ENCODE data around the gene THEM5. TPM values are rescaled to one million over a fixed set of nuclear protein-coding genes. Genes with fewer than 3 reads are reported as not detected.
"Not testable (repeated sequence)": the region's sequence is repeated elsewhere in the genome, so short reads cannot be mapped to it uniquely, and the experiment has no call there.

The THEM5 gene, protein sequence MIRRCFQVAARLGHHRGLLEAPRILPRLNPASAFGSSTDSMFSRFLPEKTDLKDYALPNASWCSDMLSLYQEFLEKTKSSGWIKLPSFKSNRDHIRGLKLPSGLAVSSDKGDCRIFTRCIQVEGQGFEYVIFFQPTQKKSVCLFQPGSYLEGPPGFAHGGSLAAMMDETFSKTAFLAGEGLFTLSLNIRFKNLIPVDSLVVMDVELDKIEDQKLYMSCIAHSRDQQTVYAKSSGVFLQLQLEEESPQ
- not detected in 2 replicates for total RNA-seq (2012; rRNA removed)

DNA sequence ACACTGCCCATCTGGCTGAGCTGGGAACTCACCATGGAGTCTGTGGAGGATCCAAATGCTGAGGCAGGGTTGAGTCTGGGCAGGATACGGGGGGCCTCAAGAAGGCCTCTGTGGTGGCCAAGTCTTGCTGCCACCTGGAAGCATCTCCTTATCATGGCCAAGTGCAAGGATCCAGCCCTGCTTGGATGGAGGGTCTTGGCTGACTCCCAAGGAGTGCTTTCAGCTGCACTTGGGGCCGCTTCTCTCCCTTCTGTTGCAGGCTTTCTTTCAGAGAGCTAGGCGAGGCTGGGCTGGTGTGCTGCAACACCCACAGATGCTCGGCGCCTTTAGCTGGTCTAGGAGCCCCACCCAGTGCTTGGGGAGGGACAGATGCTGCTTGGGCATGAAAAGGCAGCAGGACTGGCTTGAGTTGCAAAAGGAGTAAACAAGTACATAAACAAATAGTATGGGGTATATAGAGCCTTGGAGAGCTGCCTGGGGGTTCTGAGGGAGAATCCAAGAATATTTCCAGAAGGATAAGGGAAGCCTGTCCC, at the start of gene THEM5:
Gene THEM5, minus strand, starts transcription at position 302 of the 533 bp plus-strand sequence. Its CDS starts 147 bp downstream, at position 155.
- no peak within 1 kb of the TSS for H3K4me3 ChIP-seq (ENCODE audit: low read length)
- no peaks in the 10 kb centered on the region for H3K9me3 ChIP-seq (replicated peaks; ENCODE audit: low read length)
- peaks cover 53% of the 10 kb centered on the region for H3K27me3 ChIP-seq (ENCODE audit: control insufficient read depth, insufficient read depth, low read length)
- no peak within 1 kb of the TSS for H3K4me2 ChIP-seq (ENCODE audit: low read length)
- no peak within 1 kb of the TSS for H3K9ac ChIP-seq (ENCODE audit: low read depth, low read length)
- H3K36me3 ChIP-seq (ENCODE audit: insufficient read depth, low read length) = no peaks in the 10 kb centered on the region
- H3K4me1 ChIP-seq (ENCODE audit: control insufficient read depth, insufficient read depth, low read length) = no peaks in the 10 kb centered on the region

DNA sequence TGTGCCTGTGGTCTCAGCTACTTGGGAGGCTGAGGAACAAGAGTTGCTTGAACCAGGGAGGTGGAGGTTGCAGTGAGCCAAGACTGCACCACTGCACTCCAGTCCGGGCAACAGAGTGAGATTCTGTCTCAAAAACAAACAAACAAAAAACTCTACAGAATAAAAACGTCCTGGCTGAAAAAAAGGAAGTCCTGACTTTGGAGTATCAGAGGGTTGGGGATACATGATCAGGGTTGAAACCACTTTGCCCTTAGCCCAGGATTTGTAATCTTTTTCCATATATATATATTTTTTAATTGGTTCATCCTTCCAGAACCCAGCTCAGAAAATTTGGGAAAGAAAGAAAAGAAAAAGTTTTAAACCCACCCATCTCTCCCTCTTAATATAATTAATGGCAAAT, 49.3 kb upstream of the THEM5 start:
- Histone ChIP-seq H3K4me3 (ENCODE audit: low read length) (no peak overlapping the region), H3K9ac (ENCODE audit: low read depth, low read length) (no peak overlapping the region), H3K27me3 (ENCODE audit: control insufficient read depth, insufficient read depth, low read length) (no peaks in the 10 kb centered on the region), H3K9me3 (replicated peaks; ENCODE audit: low read length) (peaks cover 8% of the 10 kb centered on the region), H3K36me3 (ENCODE audit: insufficient read depth, low read length) (no peaks in the 10 kb centered on the region), H3K4me1 (ENCODE audit: control insufficient read depth, insufficient read depth, low read length) (peaks cover 13% of the 10 kb centered on the region), H3K4me2 (ENCODE audit: low read length) (no peak overlapping the region)

DNA sequence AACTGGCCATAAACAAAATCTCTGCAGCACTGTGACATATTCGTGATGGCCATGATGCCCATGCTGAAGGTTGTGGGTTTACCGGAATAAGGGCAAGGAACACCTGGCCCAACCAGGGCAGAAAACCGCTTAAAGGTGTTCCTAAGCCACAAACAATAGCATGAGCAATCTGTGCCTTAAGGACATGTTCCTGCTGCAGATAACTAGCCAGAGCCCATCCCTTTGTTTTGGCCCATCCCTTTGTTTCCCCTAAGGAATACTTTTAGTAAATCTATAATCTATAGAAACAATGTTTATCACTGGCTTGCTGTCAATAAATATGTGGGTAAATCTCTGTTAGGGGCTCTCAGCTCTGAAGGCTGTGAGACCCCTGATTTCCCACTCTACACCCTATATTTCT, 47.3 kb upstream of the THEM5 start:
- H3K4me1 ChIP-seq (ENCODE audit: control insufficient read depth, insufficient read depth, low read length) = peaks cover 12% of the 10 kb centered on the region
- not testable (repeated sequence) for H3K9ac ChIP-seq (ENCODE audit: low read depth, low read length); H3K9me3 ChIP-seq (replicated peaks; ENCODE audit: low read length); H3K27me3 ChIP-seq (ENCODE audit: control insufficient read depth, insufficient read depth, low read length); H3K4me2 ChIP-seq (ENCODE audit: low read length); H3K36me3 ChIP-seq (ENCODE audit: insufficient read depth, low read length); H3K4me3 ChIP-seq (ENCODE audit: low read length)

DNA sequence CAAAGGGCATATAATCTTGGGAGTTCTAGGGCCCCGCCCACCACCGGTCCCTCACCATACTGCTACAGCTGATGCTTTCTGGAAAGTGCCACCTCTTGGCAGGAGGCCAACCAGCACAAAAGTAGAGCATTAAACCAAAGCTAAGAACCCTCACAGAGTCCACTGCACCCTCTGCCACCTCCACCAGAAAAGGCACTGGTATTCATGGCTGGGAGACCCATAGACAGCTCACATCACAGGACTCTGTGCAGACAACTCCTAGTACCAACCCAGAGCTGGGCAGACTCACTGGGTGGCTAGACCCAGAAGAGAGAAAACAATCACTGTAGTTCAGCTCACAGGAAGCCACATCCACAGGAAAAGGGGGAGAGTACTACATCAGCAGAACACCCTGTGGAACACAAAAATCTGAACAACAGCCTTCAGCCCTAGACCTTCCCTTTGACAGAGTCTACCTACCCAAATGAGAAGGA, 45.0 kb upstream of the THEM5 start:
- no peaks in the 10 kb centered on the region for H3K4me1 ChIP-seq (ENCODE audit: control insufficient read depth, insufficient read depth, low read length)
- peaks cover 12% of the 10 kb centered on the region for H3K36me3 ChIP-seq (ENCODE audit: insufficient read depth, low read length)
- no peaks in the 10 kb centered on the region for H3K27me3 ChIP-seq (ENCODE audit: control insufficient read depth, insufficient read depth, low read length)
- no peak overlapping the region for H3K4me2 ChIP-seq (ENCODE audit: low read length)
- H3K4me3 ChIP-seq (ENCODE audit: low read length) = no peak overlapping the region
- H3K9me3 ChIP-seq (replicated peaks; ENCODE audit: low read length) = no peaks in the 10 kb centered on the region
- no peak overlapping the region for H3K9ac ChIP-seq (ENCODE audit: low read depth, low read length)

DNA sequence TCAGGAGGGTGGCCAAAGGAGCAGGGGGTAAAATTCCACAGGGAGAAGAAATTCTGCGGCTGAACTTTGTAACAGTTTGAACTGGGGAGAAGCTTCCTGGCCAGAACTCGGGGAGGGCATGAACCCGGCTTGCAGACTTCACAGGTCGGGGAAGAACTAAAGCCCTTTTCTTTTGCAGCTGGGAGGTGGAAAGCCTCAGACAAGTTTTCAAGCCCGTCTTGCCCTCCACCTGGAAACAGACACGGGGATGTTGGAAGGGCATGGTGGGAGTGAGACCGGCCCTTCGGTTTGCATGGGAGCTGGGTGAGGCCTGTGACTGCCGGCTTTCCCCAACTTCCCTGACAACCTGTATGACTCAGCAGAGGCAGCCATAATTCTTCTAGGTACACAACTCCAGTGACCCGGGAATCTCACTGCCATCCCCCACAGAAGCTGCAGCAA, 44.5 kb upstream of the THEM5 start:
- Histone ChIP-seq H3K9ac (ENCODE audit: low read depth, low read length) (no peak overlapping the region), H3K4me1 (ENCODE audit: control insufficient read depth, insufficient read depth, low read length) (peaks cover 4% of the 10 kb centered on the region), H3K36me3 (ENCODE audit: insufficient read depth, low read length) (peaks cover 12% of the 10 kb centered on the region), H3K4me3 (ENCODE audit: low read length) (no peak overlapping the region), H3K9me3 (replicated peaks; ENCODE audit: low read length) (no peaks in the 10 kb centered on the region), H3K4me2 (ENCODE audit: low read length) (no peak overlapping the region), H3K27me3 (ENCODE audit: control insufficient read depth, insufficient read depth, low read length) (no peaks in the 10 kb centered on the region)

DNA sequence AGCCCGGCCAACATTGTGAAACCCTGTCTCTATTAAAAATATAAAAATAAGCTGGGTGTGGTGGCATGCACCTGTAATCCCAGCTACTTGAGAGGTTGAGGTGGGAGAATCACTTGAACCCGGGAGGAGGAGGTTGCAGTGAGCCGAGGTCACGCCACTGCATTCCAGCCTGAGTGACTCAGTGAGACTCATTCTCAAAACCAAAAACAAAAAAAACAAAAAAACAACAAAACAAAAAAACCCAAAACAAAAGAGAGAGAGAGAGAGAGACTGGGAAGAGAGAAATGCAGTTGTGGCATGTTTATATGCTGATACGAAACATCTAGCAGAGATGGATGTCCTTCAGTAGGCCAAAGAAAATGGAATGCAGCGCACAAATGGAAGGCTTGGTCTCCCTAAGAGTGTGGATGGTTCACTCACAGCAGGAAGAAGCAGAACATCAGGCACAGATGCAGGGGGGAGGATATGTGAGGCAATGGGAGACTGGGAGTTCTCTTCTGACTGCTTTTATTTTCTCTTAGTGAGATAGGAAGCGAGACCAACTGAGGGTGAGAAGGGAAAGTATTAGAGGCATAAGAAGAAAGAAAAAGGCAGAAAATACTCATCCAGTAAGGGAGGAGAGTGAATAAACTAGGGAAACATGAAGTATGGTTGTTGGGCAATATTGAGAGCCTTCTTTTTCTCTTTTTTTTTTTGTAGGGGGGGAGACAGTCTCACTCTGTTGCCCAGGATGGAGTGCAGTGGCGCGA, 39.8 kb upstream of the THEM5 start:
- Histone ChIP-seq H3K4me1 (ENCODE audit: control insufficient read depth, insufficient read depth, low read length) (peaks cover 4% of the 10 kb centered on the region), H3K4me2 (ENCODE audit: low read length) (no peak overlapping the region), H3K9ac (ENCODE audit: low read depth, low read length) (no peak overlapping the region), H3K9me3 (replicated peaks; ENCODE audit: low read length) (no peaks in the 10 kb centered on the region), H3K4me3 (ENCODE audit: low read length) (no peak overlapping the region), H3K36me3 (ENCODE audit: insufficient read depth, low read length) (peaks cover 19% of the 10 kb centered on the region), H3K27me3 (ENCODE audit: control insufficient read depth, insufficient read depth, low read length) (no peaks in the 10 kb centered on the region)

DNA sequence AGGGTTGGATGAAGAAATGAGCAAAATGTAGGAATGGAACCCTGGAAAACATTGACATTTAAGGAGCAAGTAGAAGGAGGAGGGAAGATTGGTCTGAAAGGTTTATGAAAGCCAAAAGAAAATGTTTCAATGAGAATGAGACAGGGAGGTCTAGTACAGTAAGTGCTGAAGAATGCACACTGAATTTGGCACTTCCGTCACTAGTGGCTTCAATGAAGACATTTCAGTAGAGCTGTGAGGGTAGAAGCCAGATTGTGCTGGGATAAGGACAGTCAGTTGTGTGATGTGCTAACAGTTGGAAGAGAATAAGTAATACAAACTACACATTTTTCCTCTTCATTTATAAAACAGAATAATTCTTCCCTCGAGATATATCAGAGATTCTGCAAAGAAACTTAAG, 38.7 kb upstream of the THEM5 start:
- Histone ChIP-seq H3K4me3 (ENCODE audit: low read length) (no peak overlapping the region), H3K4me1 (ENCODE audit: control insufficient read depth, insufficient read depth, low read length) (peaks cover 11% of the 10 kb centered on the region), H3K9me3 (replicated peaks; ENCODE audit: low read length) (no peaks in the 10 kb centered on the region), H3K4me2 (ENCODE audit: low read length) (no peak overlapping the region), H3K9ac (ENCODE audit: low read depth, low read length) (no peak overlapping the region), H3K36me3 (ENCODE audit: insufficient read depth, low read length) (peaks cover 19% of the 10 kb centered on the region), H3K27me3 (ENCODE audit: control insufficient read depth, insufficient read depth, low read length) (no peaks in the 10 kb centered on the region)

DNA sequence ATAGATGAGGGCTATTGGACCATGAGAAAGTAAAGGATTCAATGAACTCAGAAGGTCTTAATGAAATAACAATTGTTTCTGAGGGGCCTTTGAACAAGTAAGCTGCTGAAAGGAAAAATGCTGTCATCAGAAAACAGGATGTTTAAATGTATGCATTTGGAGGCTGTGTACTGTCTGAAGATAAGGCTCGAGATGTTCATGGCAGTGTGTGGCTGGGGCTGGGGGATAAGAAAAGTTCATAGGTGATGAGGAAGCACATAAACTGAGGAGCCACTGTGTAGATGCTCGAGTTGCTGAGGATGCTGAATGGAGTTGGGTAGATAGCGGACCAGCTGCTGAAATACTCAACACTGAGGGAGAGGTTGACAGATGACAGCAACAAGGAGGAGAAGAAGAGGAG, 38.0 kb upstream of the THEM5 start:
- Histone ChIP-seq H3K9me3 (replicated peaks; ENCODE audit: low read length) (no peaks in the 10 kb centered on the region), H3K36me3 (ENCODE audit: insufficient read depth, low read length) (peaks cover 19% of the 10 kb centered on the region), H3K27me3 (ENCODE audit: control insufficient read depth, insufficient read depth, low read length) (no peaks in the 10 kb centered on the region), H3K4me2 (ENCODE audit: low read length) (no peak overlapping the region), H3K4me1 (ENCODE audit: control insufficient read depth, insufficient read depth, low read length) (peaks cover 13% of the 10 kb centered on the region), H3K4me3 (ENCODE audit: low read length) (no peak overlapping the region), H3K9ac (ENCODE audit: low read depth, low read length) (no peak overlapping the region)

DNA sequence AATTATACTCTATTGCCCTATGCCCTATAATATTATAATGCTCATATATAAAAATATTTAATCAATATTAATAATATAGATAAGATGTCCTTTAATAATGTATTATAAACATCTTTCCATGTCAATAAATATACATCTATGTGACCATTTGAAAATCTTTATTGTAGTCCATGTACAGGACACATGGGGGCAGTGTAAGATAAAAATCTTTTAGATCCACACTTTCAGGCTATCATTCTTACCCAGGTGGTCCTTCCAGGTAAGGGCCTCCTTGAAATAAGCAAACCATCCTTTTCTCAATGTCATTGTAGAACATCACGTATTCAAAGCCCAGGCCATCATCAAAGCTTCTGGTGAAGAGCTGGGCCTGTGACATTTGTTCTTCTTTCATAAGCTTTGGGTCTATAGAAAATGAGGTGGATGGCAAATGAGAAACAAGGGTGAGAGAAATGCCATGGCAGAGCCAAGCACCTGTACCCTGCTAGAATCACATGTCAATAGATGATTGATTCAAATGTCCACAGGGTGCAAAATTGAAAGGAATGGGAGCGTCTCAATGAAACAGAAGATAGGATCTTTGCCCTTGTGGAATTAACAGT, 35.6 kb upstream of the THEM5 start:
- H3K4me1 ChIP-seq (ENCODE audit: control insufficient read depth, insufficient read depth, low read length) = peaks cover 13% of the 10 kb centered on the region
- peaks cover 7% of the 10 kb centered on the region for H3K36me3 ChIP-seq (ENCODE audit: insufficient read depth, low read length)
- no peaks in the 10 kb centered on the region for H3K27me3 ChIP-seq (ENCODE audit: control insufficient read depth, insufficient read depth, low read length)
- H3K9me3 ChIP-seq (replicated peaks; ENCODE audit: low read length) = no peaks in the 10 kb centered on the region
- H3K4me3 ChIP-seq (ENCODE audit: low read length) = no peak overlapping the region
- no peak overlapping the region for H3K9ac ChIP-seq (ENCODE audit: low read depth, low read length)
- H3K4me2 ChIP-seq (ENCODE audit: low read length) = no peak overlapping the region

DNA sequence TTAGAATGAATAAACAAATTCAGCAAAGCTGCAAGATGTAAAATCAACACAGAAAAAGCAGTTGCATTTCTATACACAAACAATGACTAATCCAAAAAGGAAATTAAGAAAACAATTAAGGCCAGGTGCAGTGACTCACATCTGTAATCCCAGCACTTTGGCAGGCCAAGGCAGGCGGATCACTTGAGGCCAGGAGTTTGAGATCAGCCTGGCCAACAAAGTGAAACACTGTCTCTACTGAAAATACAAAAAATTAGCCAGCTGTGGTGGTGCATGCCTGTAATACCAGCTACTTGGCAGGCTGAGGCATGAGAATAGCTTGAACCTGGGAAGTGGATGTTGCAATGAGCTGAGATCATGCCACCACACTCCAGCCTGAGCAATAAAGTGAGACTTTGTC, 33.5 kb upstream of the THEM5 start:
- Histone ChIP-seq H3K4me1 (ENCODE audit: control insufficient read depth, insufficient read depth, low read length) (peaks cover 10% of the 10 kb centered on the region), H3K9ac (ENCODE audit: low read depth, low read length) (no peak overlapping the region), H3K4me2 (ENCODE audit: low read length) (no peak overlapping the region), H3K9me3 (replicated peaks; ENCODE audit: low read length) (no peaks in the 10 kb centered on the region), H3K36me3 (ENCODE audit: insufficient read depth, low read length) (peaks cover 6% of the 10 kb centered on the region), H3K4me3 (ENCODE audit: low read length) (no peak overlapping the region), H3K27me3 (ENCODE audit: control insufficient read depth, insufficient read depth, low read length) (no peaks in the 10 kb centered on the region)

DNA sequence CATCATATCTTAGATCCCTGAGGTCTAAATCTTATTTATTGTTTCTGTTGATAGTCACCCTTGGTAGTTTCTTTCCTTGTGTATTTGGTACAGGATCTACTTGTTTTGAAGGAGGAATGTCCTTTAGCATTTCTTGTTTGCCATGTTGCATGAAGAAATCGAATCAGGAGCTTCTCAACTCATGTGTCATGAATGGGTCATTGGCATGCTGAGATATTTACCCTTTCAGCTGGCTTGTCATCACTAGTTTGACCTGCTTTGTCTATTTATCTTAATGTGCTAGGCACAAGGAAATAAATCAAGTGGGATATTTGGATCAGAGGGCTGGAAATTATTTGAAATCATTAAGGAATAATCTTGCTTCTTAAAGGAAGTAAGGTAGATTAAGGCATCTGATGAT, 32.0 kb upstream of the THEM5 start:
- H3K4me3 ChIP-seq (ENCODE audit: low read length) = no peak overlapping the region
- no peaks in the 10 kb centered on the region for H3K36me3 ChIP-seq (ENCODE audit: insufficient read depth, low read length)
- no peak overlapping the region for H3K9ac ChIP-seq (ENCODE audit: low read depth, low read length)
- H3K4me2 ChIP-seq (ENCODE audit: low read length) = no peak overlapping the region
- no peaks in the 10 kb centered on the region for H3K27me3 ChIP-seq (ENCODE audit: control insufficient read depth, insufficient read depth, low read length)
- H3K4me1 ChIP-seq (ENCODE audit: control insufficient read depth, insufficient read depth, low read length) = peaks cover 10% of the 10 kb centered on the region
- H3K9me3 ChIP-seq (replicated peaks; ENCODE audit: low read length) = no peaks in the 10 kb centered on the region
